Stimulated activated CD4-positive, alpha-beta T cell treated with anti-CD3 and anti-CD28 coated beads, Interleukin-12 subunit alpha, Interleukin-12 subunit beta, amount 100 ng/mL, for 48 hours (primary cell): Measurements from ENCODE around the gene HAO1.
"Not testable (repeated sequence)": the region's sequence is repeated elsewhere in the genome, so short reads cannot be mapped to it uniquely, and the experiment has no call there.

Experiments used
- DNase-seq, 3 donors: peaks; one replicate each; pipeline ENCODE4 v3.0.0-alpha.2; 2020; ENCODE audit warnings: low read depth in 2 of 3, low spot score in 1 of 3

The HAO1 gene

GRCh38 chr20:7858734-7859250 is 81.5 kb downstream of the HAO1 start:
- no peak for DNase-seq

- no peak for DNase-seq
These were observed 83.5 kb downstream of the HAO1 start for GRCh38 chr20:7856756-7857155.

GRCh38 chr20:7855545-7855944 is 84.7 kb downstream of the HAO1 start:
- no peak for DNase-seq

GRCh38 chr20:7853493-7853892 is 86.8 kb downstream of the HAO1 start:
- no peak for DNase-seq

- DNase-seq, result no peak
These were observed 89.3 kb downstream of the HAO1 start for GRCh38 chr20:7850775-7851490.

- no peak for DNase-seq
These were observed 90.6 kb downstream of the HAO1 start for GRCh38 chr20:7849675-7850074.

- DNase-seq, result no peak
These were observed 91.9 kb downstream of the HAO1 start for GRCh38 chr20:7848351-7848750.

GRCh38 chr20:7843613-7844012 is 96.6 kb downstream of the HAO1 start:
- no peak for DNase-seq

- DNase-seq, result no peak
These were observed 98.3 kb downstream of the HAO1 start for GRCh38 chr20:7841971-7842310.

GRCh38 chr20:7841291-7841970 is 98.8 kb downstream of the HAO1 start:
- DNase-seq, result no peak

GRCh38 chr20:7836076-7836475 is 104.2 kb downstream of the HAO1 start:
- DNase-seq, result no peak

GRCh38 chr20:7834441-7834840 is 105.8 kb downstream of the HAO1 start:
- DNase-seq, result not testable (repeated sequence)
